HepG2 (cell line): ENCODE measurements around the gene RASGRP4. TPM values are rescaled to one million over a fixed set of nuclear protein-coding genes. Genes with fewer than 3 reads are reported as not detected.
A peak's percentile ranks its signal among the peaks of the same experiment; 100 is the strongest.

Experiments used
- ATAC-seq: fragments of 200-7000 bp; cut with Tn5 transposase; 3 replicates; pipeline ENCODE4 v1.9.1; 2020; ENCODE audit warnings: mild to moderate bottlenecking, moderate library complexity
- BruUV-seq: library from RNA; stranded (reverse); fragments of 400-500 nt; replicated peaks from 2 replicates; lab custom pipeline; 2021; lab: Mats Ljungman, UMichigan
- CTCF ChIA-PET: fragments of 300-600 bp; formaldehyde crosslinking; extraction: SDS; loops from one replicate; lab custom pipeline; 2021; ENCODE audit warnings: low total read pairs, inconsistent platforms, low intra/inter-chr PET ratio; lab: Yijun Ruan, JAX
- POLR2A ChIA-PET: fragments of 350-600 bp; sonication (Branson Sonifier 250); formaldehyde crosslinking; loops from one replicate; lab custom pipeline; 2020; ENCODE audit warnings: antibody characterized with exemption, inconsistent platforms; lab: Yijun Ruan, JAX
- DNase-seq: peaks from one replicate; pipeline ENCODE4 v3.0.0-alpha.2; 2015; ENCODE audit warnings: low spot score
- FAIRE-seq: peaks from 3 replicates; lab custom pipeline; 2011; peaks lifted over from hg19 to GRCh38; lab: Jason Lieb, UNC
- H2AFZ ChIP-seq: one replicate; pipeline ENCODE4 v1.6.1; 2011; ENCODE audit warnings: low read length, inconsistent platforms
- H3K27ac ChIP-seq: fragments of 300-600 bp; 3 replicates; pipeline ENCODE4 v1.8.0; 2011; ENCODE audit warnings: mixed run types, mild to moderate bottlenecking, mixed read lengths, low read length, inconsistent platforms; ENCODE audit not compliant: insufficient read depth; ENCODE audit errors: extremely low read length
- H3K27me3 ChIP-seq, 2 experiments: fragments of 200-600 bp in 1 of 2; 2 replicates in 1 of 2; 3 replicates in 1 of 2; pipeline versions ENCODE4 v1.6.0 to v1.8.0; 2011; ENCODE audit warnings: low read length in 2 of 2, mild to moderate bottlenecking in 2 of 2, moderate library complexity in 2 of 2, inconsistent platforms in 1 of 2; ENCODE audit not compliant: insufficient read depth in 2 of 2, control insufficient read depth in 1 of 2
- H3K36me3 ChIP-seq, 2 experiments: fragments of 200-600 bp in 1 of 2; replicated peaks in 1 of 2; 2 replicates in 1 of 2; 3 replicates in 1 of 2; pipeline versions ENCODE4 v1.5.1 to v1.8.0; 2011; ENCODE audit warnings: low read length in 2 of 2, inconsistent platforms in 1 of 2; ENCODE audit not compliant: insufficient read depth in 2 of 2, control insufficient read depth in 1 of 2
- H3K4me1 ChIP-seq: 2 replicates; pipeline ENCODE4 v1.5.1; 2012; ENCODE audit warnings: low read length, inconsistent platforms; ENCODE audit not compliant: insufficient read depth
- H3K4me2 ChIP-seq: 2 replicates; pipeline ENCODE4 v1.6.0; 2011; ENCODE audit warnings: low read depth, low read length, inconsistent platforms
- H3K4me3 ChIP-seq, 3 experiments: fragments of 200-600 bp in 1 of 3; sonication (generic), shearing (Covaris generic) in 1 of 3; replicated peaks in 1 of 3; 2 replicates each; pipeline ENCODE4 v1.5.1; 2011 to 2016; ENCODE audit warnings: low read length in 3 of 3, inconsistent platforms in 2 of 3, low read depth in 2 of 3, mild to moderate bottlenecking in 2 of 3, control low read depth in 1 of 3, mixed read lengths in 1 of 3; ENCODE audit not compliant: insufficient read depth in 1 of 3
- H3K79me2 ChIP-seq: one replicate; pipeline ENCODE4 v1.6.1; 2011; ENCODE audit warnings: low read length, inconsistent platforms; ENCODE audit not compliant: insufficient read depth
- H3K9ac ChIP-seq: 2 replicates; pipeline ENCODE4 v1.6.0; 2011; ENCODE audit warnings: mild to moderate bottlenecking, low read depth, low read length, inconsistent platforms; ENCODE audit not compliant: insufficient read depth
- H3K9me3 ChIP-seq: 2 replicates; pipeline ENCODE4 v1.5.1; 2012; ENCODE audit warnings: mild to moderate bottlenecking, low read length
- H4K20me1 ChIP-seq: 2 replicates; pipeline ENCODE4 v1.6.0; 2011; ENCODE audit warnings: inconsistent platforms, mild to moderate bottlenecking, low read length, moderate library complexity; ENCODE audit not compliant: insufficient read depth
- CBFB ChIP-seq: sonication (generic); formaldehyde crosslinking; IDR thresholded peaks from 2 replicates; pipeline ENCODE4 v1.4.0; 2020; ENCODE audit warnings: missing genetic modification reagents
- MXI1 ChIP-seq: IDR thresholded peaks from 3 replicates; pipeline ENCODE4 v1.6.1; 2012; ENCODE audit warnings: low read depth, low read length, inconsistent platforms, borderline replicate concordance
- NFIB ChIP-seq: sonication (generic); formaldehyde crosslinking; IDR thresholded peaks from 2 replicates; pipeline ENCODE4 v1.9.0; 2021; ENCODE audit warnings: missing genetic modification reagents, mild to moderate bottlenecking, borderline replicate concordance
- NR2F2 ChIP-seq: IDR thresholded peaks from 2 replicates; pipeline ENCODE4 v1.6.1; 2012; ENCODE audit warnings: low read depth, inconsistent platforms, borderline replicate concordance
- PHF5A ChIP-seq: IDR thresholded peaks from one replicate; pipeline ENCODE4 v1.6.1; 2018; ENCODE audit warnings: low read depth, missing genetic modification reagents; ENCODE audit not compliant: unreplicated experiment
- RAD21 ChIP-seq: fragments of 450-650 bp; formaldehyde crosslinking; IDR thresholded peaks from 2 replicates; pipeline ENCODE4 v1.5.0; 2020; ENCODE audit warnings: mild to moderate bottlenecking
- ZNF589 ChIP-seq: sonication (generic); formaldehyde crosslinking; conservative IDR thresholded peaks from 2 replicates; pipeline ENCODE4 v1.8.0; 2022; ENCODE audit warnings: mild to moderate bottlenecking, moderate library complexity, missing genetic modification reagents
- ZNF629 ChIP-seq: sonication (generic); formaldehyde crosslinking; conservative IDR thresholded peaks from 2 replicates; pipeline ENCODE4 v1.5.0; 2020; ENCODE audit warnings: missing genetic modification reagents
- ZNF879 ChIP-seq: sonication (generic); formaldehyde crosslinking; IDR thresholded peaks from 2 replicates; pipeline ENCODE4 v1.8.1; 2023; ENCODE audit warnings: missing genetic modification reagents
- WGBS: methylation state at CpG from one replicate; pipeline ENCODE4 v1.1.6; 2017; ENCODE audit warnings: low lambda C conversion rate; 5-methylcytosine and 5-hydroxymethylcytosine counted together
- in situ Hi-C: cut with HindIII; loops from 2 replicates; pipeline ENCODE4 v1.10.0; 2017; ENCODE audit warnings: low pct_unique_long_range_greater_than_20kb; ENCODE audit not compliant: extremely low pct_ligation_motif_present
- intact Hi-C: fragments of 100-400 bp; cut with micrococcal nuclease; formaldehyde crosslinking; loops from one replicate; pipeline ENCODE4 v1.10.0; 2022; ENCODE audit not compliant: unreplicated experiment
- polyA plus RNA-seq, 8 experiments: library from polyadenylated mRNA; depleted of rRNA in 3 of 8; stranded (reverse) in 7 of 8; unstranded in 1 of 8; fragments of >200 nt; fragmentation: Illumina TruSeq in 4 of 8; extraction: Trizol in 4 of 8; gene quantifications; 2 replicates each; pipeline versions ENCODE4 v1.2.1 to v1.2.3, GENCODE V29; 2011 to 2016; ENCODE audit warnings: low read depth in 4 of 8, missing spikeins in 1 of 8, mixed read lengths in 1 of 8; ENCODE audit not compliant: insufficient read depth in 1 of 8
- total RNA-seq, 5 experiments: library from RNA; depleted of rRNA; stranded (reverse); fragments of >200 nt; fragmentation: Illumina TruSeq; extraction: Trizol; gene quantifications; 2 replicates each; pipeline ENCODE4 v1.2.3, GENCODE V29; 2016; ENCODE audit warnings: low read depth in 1 of 5
- TF ChIP-seq, protein P1 (sequence below): IDR thresholded peaks from 2 replicates; pipeline ENCODE4 v1.6.1; 2016
- TF ChIP-seq, protein P2 (sequence below): sonication (generic); formaldehyde crosslinking; IDR thresholded peaks from 2 replicates; pipeline ENCODE4 v1.8.1; 2023; ENCODE audit warnings: mild to moderate bottlenecking, missing genetic modification reagents, borderline replicate concordance
- TF ChIP-seq, protein P3 (sequence below), 2 experiments: sonication (generic) in 1 of 2; formaldehyde crosslinking in 1 of 2; IDR thresholded peaks; 2 replicates each; pipeline versions ENCODE4 v1.6.1 to v1.9.0; 2014 to 2022; ENCODE audit warnings: antibody characterized with exemption in 1 of 2, borderline replicate concordance in 1 of 2, inconsistent platforms in 1 of 2, low read depth in 1 of 2, missing genetic modification reagents in 1 of 2

Gene RASGRP4
- total and polyA plus RNA-seq, 2 of the 13 experiments (the other 11 are each of a cell fraction or from before 2014, with no cell fraction given), result not detected

DNA sequence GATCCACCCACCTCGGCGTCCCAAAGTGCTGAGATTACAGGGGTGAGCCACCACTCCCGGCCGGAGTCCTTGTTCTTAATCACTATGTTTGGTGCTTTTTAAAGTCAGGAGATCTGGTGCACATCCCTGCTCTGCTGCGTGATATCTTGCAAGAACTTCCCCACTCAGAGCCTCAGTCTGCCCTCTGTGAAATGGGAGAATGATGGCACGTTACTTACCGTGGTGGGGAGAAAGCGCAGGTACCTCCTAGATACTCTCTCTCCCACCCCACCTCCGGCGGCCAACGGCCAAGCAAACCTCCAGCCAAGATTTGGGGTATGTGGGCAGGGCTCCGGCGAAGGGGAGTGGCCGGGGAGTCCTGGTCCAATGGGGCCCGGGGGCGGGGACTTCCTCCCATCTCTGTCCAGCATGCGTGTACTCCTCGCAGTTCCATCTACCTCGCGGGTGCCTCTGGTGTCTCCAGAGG is 7.3 kb upstream of the RASGRP4 start, which contains the start of gene RYR1:
TSS of gene RYR1 (plus strand) at position 424 of the 466 bp plus-strand sequence. CDS start 139 bp downstream, outside the sequence.
- Histone ChIP-seq H2AFZ (no peak within 1 kb of the TSS), H3K27ac (no peak within 1 kb of the TSS), H3K4me3 (no peak within 1 kb of the TSS), H3K9me3 (no peaks in the 10 kb centered on the region), H3K9ac (no peak within 1 kb of the TSS), H3K79me2 (no peaks in the 10 kb centered on the region), H3K4me2 (no peak within 1 kb of the TSS), H3K27me3 (peaks cover 0 to 6% of the 10 kb centered on the region in 2 experiments; a peak in 2 of 5 replicates), H3K4me1 (no peaks in the 10 kb centered on the region), H4K20me1 (no peaks in the 10 kb centered on the region), H3K36me3 (no peaks in the 10 kb centered on the region)
- ChIA-PET POLR2A (no interaction called here), CTCF (no interaction called here)
- intact Hi-C loops (no loop called here), in situ Hi-C loops (no loop called here)
- DNase-seq, result no peak
- BruUV-seq, result no TSS peak
- peak; percentile 66 for TF ChIP-seq ZNF629 (CRISPR knock-in tag)
- no peak for TF ChIP-seq NFIB (CRISPR knock-in tag)
- 37% methylated on average over 8 of the region's 20 CpGs for WGBS
- no peak for FAIRE-seq
- peak; percentile 51; the same call in 2 of the 3 replicates for ATAC-seq

DNA sequence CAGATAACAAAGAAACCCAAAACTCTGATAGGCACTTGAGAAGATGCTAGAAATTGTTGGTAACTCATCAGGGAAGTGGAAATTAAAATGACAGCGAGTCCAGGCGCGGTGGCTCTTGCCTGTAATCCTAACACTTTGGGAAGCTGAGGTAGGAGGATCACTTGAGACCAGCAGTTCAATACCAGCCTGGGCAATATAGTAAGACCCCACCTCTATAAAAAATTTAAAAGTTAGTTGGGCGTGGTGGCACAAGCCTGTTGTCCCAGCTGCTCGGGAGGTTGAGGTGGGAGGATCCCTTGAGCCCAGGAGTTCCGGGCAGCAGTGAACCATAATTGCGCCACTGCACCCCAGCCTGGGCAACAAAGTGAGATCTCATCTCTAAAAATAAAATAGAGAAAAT is 4.9 kb upstream of the RASGRP4 start:
- Histone ChIP-seq H3K27ac (no peak overlapping the region), H3K79me2 (no peaks in the 10 kb centered on the region), H2AFZ (no peak overlapping the region), H3K9ac (no peak overlapping the region), H3K4me1 (no peaks in the 10 kb centered on the region), H3K27me3 (peaks cover 0 to 6% of the 10 kb centered on the region in 2 experiments; a peak in 2 of 5 replicates), H3K4me2 (no peak overlapping the region), H3K36me3 (no peaks in the 10 kb centered on the region), H3K4me3 (no peak overlapping the region), H3K9me3 (no peaks in the 10 kb centered on the region), H4K20me1 (no peaks in the 10 kb centered on the region)
- in situ Hi-C loops (no loop called here), intact Hi-C loops (no loop called here)
- POLR2A ChIA-PET, result no interaction called here
- CTCF ChIA-PET, result no interaction called here
- DNase-seq, result no peak
- ATAC-seq, result no peak
- FAIRE-seq, result no peak
- no TSS peak for BruUV-seq
- 54% methylated on average over 7 of the region's 7 CpGs for WGBS
- no peak for TF ChIP-seq CBFB (CRISPR knock-in tag)
- TF ChIP-seq ZNF879 (CRISPR knock-in tag), result no peak
- no peak for TF ChIP-seq PHF5A (CRISPR knock-in tag)
- TF ChIP-seq MXI1, result no peak
- TF ChIP-seq, protein P1, sequence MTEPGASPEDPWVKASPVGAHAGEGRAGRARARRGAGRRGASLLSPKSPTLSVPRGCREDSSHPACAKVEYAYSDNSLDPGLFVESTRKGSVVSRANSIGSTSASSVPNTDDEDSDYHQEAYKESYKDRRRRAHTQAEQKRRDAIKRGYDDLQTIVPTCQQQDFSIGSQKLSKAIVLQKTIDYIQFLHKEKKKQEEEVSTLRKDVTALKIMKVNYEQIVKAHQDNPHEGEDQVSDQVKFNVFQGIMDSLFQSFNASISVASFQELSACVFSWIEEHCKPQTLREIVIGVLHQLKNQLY (CRISPR knock-in tag), result no peak
- TF ChIP-seq, protein P2, sequence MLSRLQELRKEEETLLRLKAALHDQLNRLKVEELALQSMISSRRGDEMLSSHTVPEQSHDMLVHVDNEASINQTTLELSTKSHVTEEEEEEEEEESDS (CRISPR knock-in tag), result no peak
- TF ChIP-seq ZNF589 (CRISPR knock-in tag), result no peak
- TF ChIP-seq, protein P3, sequence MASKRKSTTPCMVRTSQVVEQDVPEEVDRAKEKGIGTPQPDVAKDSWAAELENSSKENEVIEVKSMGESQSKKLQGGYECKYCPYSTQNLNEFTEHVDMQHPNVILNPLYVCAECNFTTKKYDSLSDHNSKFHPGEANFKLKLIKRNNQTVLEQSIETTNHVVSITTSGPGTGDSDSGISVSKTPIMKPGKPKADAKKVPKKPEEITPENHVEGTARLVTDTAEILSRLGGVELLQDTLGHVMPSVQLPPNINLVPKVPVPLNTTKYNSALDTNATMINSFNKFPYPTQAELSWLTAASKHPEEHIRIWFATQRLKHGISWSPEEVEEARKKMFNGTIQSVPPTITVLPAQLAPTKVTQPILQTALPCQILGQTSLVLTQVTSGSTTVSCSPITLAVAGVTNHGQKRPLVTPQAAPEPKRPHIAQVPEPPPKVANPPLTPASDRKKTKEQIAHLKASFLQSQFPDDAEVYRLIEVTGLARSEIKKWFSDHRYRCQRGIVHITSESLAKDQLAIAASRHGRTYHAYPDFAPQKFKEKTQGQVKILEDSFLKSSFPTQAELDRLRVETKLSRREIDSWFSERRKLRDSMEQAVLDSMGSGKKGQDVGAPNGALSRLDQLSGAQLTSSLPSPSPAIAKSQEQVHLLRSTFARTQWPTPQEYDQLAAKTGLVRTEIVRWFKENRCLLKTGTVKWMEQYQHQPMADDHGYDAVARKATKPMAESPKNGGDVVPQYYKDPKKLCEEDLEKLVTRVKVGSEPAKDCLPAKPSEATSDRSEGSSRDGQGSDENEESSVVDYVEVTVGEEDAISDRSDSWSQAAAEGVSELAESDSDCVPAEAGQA (IDR thresholded peaks at IDR 0.05; ENCODE audit: low read depth), result no peak
- TF ChIP-seq, protein P3 (CRISPR knock-in tag; IDR thresholded peaks at IDR 0.05; ENCODE audit: borderline replicate concordance), result no peak
- TF ChIP-seq NR2F2, result no peak
- no peak for TF ChIP-seq RAD21
